HG03039 (cell line): Measurements from ENCODE around the gene HTRA3.

Source experiments
- ATAC-seq: cut with Tn5 transposase; IDR thresholded peaks from one replicate; pipeline ENCODE4 v1.9.1; 2021; ENCODE audit warnings: mild to moderate bottlenecking, moderate library complexity; ENCODE audit not compliant: unreplicated experiment

Gene HTRA3

GRCh38 chr4:8233672-8234484 is 35.7 kb upstream of the HTRA3 start:
- no peak for ATAC-seq

- ATAC-seq = no peak
These were observed 34.8 kb upstream of the HTRA3 start for GRCh38 chr4:8234715-8235114.

- ATAC-seq = no peak
These were observed 34.3 kb upstream of the HTRA3 start for GRCh38 chr4:8235224-8235623.

GRCh38 chr4:8235686-8236085 is 33.9 kb upstream of the HTRA3 start:
- no peak for ATAC-seq

GRCh38 chr4:8236106-8236919 is 33.2 kb upstream of the HTRA3 start:
- no peak for ATAC-seq

GRCh38 chr4:8236920-8237195 is 32.7 kb upstream of the HTRA3 start:
- ATAC-seq = no peak

- ATAC-seq = no peak
These were observed 32.1 kb upstream of the HTRA3 start for GRCh38 chr4:8237256-8237989.

- no peak for ATAC-seq
These were observed 31.5 kb upstream of the HTRA3 start for GRCh38 chr4:8238036-8238511.

- ATAC-seq = no peak
These were observed 31.0 kb upstream of the HTRA3 start for GRCh38 chr4:8238515-8239053.

GRCh38 chr4:8239226-8239625 is 30.3 kb upstream of the HTRA3 start:
- ATAC-seq = no peak

GRCh38 chr4:8239661-8240060 is 29.9 kb upstream of the HTRA3 start:
- ATAC-seq = no peak

- ATAC-seq = no peak
These were observed 29.1 kb upstream of the HTRA3 start for GRCh38 chr4:8240211-8241041.

GRCh38 chr4:8241211-8241779 is 28.3 kb upstream of the HTRA3 start:
- ATAC-seq = no peak

- no peak for ATAC-seq
These were observed 27.5 kb upstream of the HTRA3 start for GRCh38 chr4:8241895-8242696.

- ATAC-seq = no peak
These were observed 26.6 kb upstream of the HTRA3 start for GRCh38 chr4:8242782-8243560.

- no peak for ATAC-seq
These were observed 25.4 kb upstream of the HTRA3 start for GRCh38 chr4:8244001-8244757.

GRCh38 chr4:8244931-8245460 is 24.6 kb upstream of the HTRA3 start:
- no peak for ATAC-seq
